Iris pigment epithelial cell (primary cell): Measurements from ENCODE around the gene SBF2.
"Not testable (repeated sequence)": the region's sequence is repeated elsewhere in the genome, so short reads cannot be mapped to it uniquely, and the experiment has no call there.

ENCODE experiments used
- DNase-seq: peaks from one replicate; pipeline ENCODE4 v3.0.0-alpha.2; 2011; ENCODE audit warnings: low read depth

Gene SBF2

DNA sequence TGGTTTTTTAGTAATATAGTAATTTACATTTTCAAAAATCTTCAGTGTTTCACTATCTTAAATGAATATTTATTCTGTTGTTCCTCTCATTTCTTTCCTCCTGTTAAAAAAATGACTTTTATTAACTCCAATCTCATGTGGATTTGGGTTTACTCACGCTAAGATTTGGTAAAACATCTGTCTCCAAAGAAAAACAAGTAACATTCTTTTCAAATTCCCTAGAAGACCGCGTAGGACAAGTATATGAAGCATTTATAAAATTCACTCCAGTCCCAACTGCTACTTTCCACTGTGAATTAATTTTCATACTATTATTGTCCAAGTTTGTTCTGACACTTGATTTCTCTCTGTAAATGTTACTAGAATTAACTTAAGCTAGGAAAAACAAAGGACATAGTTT, 26.2 kb downstream of the SBF2 start:
- no peak for DNase-seq

DNA sequence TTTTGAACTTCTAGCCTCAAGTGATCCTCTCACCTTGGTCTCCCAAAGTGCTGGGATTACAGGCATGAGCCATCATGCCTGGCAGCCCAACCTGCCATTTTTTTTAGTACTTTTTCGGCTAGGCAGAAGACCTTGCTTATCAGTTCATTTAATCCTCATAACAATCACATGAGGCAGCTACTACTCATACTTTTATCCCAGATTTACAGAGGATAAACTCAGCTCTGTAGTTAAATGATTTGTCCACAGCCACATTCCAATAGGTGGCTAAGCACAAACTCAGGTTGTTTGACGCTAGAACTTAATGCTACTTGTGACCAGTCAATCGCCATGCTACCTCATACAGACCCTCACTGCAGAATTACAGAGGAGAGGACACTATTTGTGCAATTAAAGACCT, 28.1 kb downstream of the SBF2 start:
- peak; percentile 28 for DNase-seq

DNA sequence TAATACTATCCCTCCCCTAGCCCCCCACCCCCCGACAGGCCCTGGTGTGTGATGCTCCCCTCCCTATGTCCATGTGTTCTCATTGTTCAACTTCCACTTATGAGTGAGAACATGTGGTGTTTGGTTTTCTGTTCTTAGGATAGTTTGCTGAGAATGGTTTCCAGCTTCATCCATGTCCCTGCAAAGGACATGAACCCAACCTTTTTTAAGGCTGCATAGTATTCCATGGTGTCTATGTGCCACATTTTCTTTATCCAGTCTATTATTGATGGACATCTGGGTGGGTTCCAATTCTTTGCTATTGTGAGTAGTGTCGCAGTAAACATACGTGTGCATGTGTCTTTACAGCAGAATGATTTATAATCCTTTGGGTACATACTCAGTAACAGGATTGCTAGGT, 29.3 kb downstream of the SBF2 start:
- DNase-seq: not testable (repeated sequence)

DNA sequence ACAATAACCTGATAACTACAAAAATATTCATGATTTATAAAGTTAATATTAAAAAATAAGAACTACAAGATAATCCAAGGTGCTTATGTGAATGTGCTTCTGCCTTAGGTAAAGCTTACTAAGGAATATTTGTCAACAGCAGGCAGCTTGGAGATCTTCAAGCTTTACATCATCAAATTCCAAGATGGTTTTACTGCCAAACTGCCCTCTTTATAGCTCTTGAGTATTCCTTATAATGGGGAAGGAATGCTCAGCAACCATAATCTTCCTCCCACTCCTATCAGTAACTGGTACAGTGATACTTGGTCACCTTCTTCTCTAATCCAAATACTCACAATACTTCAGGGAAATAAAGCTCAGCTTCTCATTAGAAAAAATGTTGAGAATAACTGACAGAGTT, 30.1 kb downstream of the SBF2 start:
- DNase-seq: peak; percentile 76

DNA sequence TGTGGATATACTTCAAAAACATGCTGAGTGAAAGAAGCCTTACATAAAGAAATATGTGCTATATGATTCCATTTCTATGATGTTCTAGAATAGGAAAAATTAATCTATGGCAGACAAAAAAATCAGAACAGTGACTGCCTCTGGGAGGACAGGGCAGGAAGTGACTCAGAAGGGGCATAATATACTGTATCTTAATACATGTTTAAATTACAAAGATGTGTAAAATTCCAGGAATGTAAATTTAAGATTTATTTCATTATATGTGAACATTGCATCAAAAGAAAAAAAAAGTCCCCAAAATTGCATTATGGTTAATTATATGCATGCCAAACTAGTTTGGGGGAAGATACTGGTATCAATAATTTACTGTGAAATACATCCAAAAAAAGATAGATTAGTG, 32.2 kb downstream of the SBF2 start:
- peak; percentile 31 for DNase-seq

DNA sequence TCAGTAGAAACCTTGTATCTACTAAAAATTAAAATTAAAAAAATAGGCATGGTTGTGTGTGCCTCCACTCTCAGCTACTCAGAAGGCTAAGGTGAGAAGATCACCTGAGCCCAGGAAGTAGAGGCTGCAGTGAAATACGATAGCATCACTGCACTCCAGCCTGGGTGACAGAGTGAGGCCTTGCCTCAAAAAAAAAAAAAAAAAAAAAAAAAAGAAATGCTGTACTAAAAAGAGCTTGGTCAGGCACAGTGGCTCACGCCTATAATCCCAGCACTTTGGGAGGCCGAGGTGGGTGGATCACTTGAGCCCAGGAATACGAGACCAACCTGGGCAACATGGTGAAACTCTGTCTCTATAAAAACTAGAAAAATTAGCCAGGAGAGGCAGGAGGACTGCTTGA, 36.5 kb downstream of the SBF2 start:
- no peak for DNase-seq

DNA sequence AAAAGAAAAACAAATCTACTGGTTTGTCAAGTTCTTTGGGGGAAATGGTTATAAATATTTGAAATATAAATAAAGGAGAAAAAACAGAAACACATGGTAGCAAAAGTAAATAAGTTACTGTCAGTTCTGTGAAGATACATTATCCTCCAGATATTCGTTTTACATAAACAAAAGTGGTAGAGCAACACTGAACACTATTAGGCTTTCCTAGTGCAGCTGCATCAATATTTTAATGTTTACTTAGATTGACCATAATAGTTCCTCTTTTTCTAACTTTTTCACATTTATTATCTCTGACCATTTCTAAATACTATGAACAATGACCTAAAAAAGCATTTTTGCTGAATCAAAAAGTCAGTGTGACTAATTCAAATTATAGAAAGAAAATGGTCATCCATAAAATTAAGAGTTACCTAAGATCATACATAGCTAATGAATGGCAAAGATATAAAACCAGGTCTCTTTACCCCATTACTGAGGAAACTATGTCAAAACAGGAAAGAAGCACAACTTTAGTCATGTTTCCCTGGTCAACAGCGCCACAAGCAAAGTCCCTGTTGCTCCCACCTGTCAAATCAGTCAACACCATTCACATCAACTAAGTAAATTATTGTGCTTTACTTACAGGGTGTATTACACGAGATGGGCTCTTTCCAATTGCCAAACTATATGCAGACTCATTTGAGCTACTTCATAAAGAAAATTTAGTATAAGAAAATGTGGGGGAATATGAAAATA, 38.5 kb downstream of the SBF2 start:
- no peak for DNase-seq

DNA sequence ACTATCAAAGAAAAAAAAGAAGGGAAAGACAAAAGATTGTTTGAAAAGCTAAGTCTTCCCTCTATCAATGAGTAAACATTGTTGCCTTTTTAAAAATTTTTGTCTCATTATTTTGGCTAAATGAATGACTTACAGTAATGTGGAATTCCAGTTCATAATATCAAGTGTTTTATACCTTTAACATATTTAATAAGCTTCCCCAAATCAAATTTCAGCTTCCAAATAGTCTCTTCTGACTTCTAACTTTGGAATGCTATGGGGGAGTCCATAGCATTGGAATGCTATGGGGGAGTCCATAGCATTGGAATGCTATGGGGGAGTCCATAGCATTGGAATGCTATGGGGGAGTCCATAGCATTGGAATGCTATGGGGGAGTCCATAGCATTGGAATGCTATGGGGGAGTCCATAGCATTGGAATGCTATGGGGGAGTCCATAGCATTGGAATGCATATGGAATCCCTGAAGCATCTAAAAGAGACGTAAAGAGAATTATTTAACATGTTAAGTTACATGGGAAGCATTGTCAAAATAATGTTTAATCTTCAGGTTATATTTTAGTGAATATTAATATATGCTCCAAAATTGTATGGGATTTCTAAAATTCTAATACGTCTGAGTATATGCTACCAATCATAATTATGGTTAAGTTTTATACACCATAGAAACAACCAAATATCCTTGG, 44.4 kb downstream of the SBF2 start:
- DNase-seq: not testable (repeated sequence)

DNA sequence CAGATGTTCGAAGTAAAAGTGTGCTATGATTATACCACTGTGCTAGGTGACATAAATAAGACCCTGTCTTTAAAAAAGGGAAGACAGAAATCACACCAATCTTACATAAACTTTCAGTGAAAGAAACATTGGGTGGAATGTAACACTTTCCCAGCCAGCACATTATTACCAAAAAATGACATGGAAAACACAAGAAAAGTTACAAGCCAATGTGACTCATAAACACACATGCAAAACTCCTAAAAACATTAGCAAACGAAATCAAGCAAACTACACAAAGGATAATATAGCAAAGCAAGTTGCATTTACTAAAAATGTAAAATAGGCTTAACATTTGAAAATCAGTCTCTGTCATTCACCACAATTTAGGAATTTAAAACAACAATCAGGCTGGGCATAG, 47.0 kb downstream of the SBF2 start:
- DNase-seq: no peak

DNA sequence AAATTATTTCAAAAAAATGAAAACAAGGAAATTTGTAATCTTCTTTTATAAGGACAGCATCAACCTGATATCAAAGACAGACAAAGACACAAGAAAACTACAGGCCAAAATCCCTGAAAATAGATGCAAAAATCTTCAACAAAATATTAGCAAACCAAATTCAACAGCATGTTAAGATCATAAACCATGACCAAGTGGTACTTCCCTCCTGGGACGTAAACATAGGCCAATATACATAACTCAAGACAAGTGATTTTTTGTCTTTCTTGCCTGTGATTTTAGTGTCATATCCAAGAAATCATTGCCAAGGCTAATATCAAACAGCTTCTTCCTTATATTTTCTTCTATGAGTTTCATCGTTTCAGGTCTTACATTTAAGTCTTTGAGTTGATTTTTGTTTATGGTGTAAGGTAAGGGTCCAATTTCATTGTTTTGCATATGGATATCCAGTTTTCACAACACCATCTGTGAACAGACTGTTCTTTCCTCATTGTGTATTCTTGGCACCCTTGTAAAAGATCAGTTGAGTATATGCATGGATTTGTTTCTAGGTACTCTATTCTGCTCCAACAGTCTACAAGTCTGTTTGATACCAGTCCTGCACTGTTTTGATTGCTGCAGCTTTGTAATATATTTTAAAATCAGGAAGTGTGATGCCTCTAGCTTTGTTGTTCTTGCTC, 50.0 kb downstream of the SBF2 start:
- no peak for DNase-seq

DNA sequence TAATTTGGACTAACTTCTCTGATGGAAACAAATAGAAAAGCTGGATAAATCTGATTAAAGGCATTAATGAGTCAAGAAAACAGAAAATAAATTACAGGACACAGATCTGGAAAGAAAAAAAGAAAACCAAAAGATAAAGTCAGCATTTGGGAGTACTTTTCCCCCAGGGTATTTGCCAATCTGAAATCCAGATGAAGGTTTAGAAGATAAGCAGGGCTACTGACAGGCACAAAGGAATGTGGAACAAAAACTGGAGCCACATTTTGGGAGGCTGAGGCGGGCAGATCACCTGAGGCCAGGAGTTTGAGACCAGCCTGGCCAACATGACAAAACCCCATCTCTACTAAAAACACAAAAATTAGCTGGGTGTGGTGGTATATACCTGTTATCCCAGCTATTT, 57.2 kb downstream of the SBF2 start:
- no peak for DNase-seq

DNA sequence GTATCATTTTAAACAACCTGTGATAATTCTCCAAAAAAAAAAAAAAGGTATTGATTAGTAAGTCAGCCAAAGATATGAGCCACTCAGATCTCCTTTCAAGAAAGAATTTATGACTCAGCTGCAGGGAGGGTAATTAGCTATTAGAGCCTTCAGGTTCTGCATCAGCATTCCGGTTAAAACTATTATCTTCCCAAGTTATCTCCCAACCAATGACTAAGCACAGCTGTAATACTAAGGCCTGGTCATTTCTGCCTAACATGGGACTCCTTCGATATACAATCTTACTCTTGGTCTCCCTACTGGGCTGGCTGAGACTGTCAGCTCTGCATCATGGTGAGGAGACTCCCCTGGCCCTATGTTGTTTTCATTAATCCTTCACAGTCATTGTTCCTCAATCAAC, 60.4 kb downstream of the SBF2 start:
- peak; percentile 82 for DNase-seq

DNA sequence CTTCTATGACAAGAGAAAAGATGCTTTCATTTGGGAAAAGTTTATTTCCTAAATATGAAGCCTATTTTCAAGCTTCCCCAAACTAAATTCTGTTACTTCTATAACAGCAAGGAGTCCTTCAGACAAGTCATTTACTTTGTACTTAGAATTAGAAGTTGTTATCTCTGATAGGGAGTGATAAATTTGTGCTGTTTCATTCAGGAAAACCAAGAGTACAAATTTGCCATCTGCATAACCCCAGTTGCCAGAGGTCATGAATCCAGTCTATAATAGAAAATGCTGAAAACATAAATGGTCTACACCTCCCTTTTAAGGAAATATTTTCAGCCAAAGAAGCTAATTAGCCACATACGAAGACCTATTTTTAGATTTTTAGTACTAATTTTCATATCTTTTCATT, 61.3 kb downstream of the SBF2 start:
- DNase-seq: no peak

DNA sequence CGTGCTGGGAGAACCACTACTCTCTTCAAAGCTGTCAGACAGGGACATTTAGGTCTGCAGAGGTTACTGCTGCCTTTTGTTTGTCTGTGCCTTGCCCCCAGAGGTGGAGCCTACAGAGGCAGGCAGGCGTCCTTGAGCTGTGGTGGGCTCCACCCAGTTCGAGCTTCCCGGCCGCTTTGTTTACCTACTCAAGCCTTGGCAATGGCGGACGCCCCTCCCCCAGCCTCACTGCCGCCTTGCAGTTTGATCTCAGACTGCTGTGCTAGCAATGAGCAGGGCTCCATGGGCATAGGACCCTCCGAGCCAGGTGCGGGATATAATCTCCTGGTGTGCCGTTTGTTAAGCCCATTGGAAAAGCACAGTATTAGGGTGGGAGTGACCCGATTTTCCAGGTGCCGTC, 62.2 kb downstream of the SBF2 start:
- not testable (repeated sequence) for DNase-seq

DNA sequence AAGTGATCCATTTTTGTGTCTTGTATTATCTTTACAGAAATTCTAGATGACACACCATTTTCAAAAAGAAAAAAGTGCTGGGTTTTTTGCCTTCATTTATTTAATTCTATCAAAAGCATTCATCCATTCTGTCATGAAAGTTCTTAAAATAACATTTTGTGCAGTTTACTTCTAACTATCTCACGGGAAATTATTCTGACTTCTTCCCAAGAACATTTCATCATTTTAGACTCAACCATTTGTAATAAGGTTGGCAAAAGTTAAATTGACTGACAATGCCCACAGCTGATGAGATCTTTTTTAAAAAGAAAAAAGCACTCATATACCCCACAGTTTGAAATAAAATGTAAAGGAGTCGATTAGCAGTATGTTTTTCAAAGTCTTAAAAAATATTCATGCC, 68.5 kb downstream of the SBF2 start:
- no peak for DNase-seq

DNA sequence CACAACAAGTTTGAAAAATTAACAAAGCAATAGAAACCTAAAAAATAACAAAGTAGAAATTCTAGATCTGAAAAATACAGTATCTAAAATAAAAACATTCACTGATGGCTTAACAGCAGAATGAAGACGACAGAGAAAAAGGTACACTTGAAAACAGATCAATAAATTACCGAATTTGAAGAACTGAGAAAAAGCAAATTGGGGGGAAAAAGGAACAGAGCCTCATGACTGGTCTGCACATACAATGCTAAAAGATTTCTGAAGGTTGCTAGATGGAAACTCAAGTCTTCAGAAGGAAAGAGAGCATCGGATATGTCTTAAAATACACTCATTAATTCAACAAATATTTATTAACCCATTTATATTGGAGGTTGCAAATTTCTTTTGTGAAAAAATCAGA, 71.6 kb downstream of the SBF2 start:
- no peak for DNase-seq

DNA sequence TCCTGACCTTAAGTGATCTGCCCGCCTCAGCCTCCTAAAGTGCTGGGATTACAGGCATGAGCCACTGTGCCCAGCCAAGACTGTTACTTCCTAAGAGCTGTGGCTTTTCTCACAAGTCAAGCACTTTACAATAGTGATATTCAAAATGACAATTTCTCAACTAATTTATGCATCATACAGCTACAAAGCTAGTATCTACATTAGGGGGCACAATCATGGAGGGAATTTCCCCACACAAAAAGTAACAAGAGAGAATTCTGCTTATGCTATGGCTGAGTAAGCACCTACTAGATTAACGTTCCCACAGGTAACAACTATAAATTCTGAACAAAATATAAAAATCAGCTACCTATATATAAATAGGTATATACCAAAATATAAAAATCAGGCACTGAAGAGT, 72.7 kb downstream of the SBF2 start:
- DNase-seq: no peak

DNA sequence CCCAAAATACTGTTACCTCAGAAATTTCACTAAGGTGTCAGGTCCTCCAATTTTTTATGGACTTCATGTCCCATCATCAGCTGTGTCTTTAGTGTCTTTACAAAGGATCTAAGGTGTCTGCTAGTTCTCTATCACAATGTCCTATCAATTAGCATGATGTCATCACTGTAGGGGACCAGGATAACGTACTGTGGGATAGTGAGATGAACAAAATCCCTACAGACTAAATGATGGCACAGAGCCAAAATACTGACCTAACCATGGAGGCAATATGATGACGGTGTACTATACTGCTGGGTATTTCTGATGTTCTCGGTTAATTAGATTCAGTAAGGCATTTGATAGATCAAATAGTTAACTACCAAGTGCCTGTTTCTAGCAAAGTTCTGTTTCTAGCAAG, 82.5 kb downstream of the SBF2 start:
- no peak for DNase-seq

DNA sequence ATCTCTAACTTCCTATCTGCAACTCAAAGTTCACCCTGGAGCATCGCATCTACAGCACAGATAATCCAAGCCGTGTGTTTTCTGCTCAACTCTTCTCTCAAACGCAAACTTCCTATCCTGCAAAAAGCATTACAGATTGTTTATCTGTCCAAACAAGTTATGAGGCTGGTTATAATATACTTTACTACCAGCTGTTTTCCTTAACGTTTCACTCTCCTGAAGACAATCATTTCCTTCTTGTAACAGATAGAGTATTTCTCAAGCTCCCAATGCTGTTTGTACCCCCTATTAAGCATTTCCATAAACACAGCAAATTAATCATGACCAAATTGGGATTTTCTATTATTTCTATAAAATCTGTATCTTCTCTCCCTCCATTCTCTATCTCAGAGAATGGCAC, 84.7 kb downstream of the SBF2 start:
- no peak for DNase-seq

DNA sequence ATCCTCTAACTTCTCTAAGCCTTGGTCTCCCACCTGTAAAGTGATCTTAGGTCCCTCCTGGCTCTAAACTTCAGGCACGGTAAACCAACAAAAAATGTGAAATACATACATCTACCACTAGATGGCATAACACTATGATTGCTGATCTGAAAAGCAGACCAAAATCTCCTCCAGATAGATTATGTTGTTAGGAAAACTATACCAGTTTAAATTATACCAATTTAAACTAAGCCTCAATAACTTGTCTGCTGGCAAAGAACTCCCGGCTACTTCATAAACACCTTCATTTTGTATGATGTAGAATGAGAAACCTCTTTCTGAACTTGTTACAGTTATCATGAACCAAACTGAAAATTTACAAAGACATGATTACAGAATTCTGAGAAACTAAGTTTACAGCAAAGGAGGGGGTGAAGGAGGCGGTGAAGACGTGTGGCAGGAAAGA, 85.9 kb downstream of the SBF2 start:
- DNase-seq: peak; percentile 49

DNA sequence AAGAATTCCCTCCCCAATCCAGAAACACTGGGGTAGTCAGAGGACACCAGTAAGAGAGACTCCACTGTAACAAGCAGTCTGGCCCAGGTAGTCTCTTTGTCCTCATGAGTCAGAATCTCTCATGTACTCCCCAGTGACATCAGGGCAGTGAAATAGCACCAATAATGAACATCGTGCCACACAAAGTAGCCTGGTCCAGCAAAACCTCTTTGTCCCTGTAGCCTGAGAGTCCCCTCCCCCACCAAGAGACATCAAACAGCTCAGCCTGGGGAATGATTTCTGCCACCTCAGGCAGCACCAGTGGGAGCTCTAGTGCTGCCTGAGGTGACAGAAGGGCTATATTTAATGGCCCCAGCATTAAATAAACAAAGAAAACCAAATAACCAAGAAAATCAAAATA, 88.1 kb downstream of the SBF2 start:
- DNase-seq: no peak

DNA sequence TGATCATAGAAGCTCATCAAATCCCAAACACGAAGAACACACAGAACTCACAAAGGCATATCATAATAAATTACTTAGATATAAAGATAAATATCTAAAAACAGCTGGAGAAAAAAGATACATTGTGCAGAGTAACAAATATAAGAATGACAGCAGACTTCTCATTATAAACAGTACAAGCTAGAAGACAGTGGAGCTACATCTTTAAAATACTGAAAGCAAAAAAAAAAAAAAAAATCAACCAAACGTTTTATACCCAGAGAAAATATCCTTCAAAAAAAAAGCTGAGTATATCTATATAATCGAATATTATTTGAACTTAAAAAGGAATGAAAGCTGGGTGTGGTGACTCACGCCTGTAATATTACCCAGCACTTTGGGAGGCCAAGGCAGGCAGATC, 90.0 kb downstream of the SBF2 start:
- no peak for DNase-seq

DNA sequence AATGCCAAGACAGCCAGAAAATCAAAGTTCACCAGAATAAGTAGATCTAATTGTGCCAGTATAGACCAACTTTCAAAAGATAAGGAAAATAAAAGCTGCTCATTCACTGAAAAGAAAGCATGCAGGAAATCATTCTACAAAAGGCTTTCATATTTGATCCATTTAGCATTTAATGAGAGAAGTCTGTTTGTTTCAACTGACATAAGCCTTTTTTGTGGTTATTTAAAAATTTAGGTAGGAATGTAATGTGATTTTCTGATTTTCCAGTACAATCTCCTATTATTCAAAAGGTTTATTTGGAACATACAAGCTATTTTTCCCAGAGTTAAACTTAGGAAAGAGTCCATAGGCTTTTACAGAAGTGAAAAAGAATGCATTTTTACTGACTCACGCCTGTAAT, 92.7 kb downstream of the SBF2 start:
- peak; percentile 16 for DNase-seq
